Hepatic stellate cell (primary cell): ENCODE results near the gene SLX9.

Experiments
- DNase-seq: peaks from one replicate; pipeline ENCODE4 v3.0.0; 2011; ENCODE audit warnings: low spot score

The SLX9 gene

DNA sequence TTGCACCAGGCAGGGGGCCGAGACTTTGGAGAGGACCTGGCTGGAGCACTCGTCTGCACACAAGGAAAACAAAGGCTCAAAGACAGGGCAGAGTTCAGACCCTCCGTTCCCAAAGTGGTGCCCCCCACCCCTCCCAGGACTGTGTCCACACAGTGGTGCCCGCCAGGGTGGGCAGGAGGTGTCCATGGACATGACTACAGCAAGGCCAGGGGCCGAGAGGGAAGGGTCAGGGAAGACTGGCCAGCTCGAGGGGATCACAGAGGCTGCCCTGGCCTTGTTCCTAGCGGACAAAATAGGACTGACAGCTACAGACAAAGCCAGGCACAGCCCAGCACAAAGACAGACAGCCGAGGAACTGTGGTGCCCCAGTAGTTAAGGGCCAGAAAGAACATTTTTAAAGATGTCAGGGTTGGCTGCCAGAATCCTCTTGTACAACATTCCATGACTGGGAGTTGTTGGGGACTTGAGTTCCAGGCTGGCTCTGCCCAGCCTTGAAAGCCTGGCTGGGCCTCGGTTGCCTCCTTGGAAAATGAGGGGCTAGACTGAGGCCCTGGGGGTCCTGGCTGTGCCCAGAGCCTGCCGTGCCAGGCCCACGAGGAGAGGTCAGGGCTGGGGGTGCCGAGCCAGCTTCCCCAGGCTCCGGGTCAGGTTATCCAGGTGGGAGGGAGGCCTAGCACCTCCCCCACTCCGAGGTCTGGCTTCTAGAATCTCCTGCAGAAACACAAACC lies 63.7 kb downstream of the SLX9 start:
- DNase-seq, result no peak

DNA sequence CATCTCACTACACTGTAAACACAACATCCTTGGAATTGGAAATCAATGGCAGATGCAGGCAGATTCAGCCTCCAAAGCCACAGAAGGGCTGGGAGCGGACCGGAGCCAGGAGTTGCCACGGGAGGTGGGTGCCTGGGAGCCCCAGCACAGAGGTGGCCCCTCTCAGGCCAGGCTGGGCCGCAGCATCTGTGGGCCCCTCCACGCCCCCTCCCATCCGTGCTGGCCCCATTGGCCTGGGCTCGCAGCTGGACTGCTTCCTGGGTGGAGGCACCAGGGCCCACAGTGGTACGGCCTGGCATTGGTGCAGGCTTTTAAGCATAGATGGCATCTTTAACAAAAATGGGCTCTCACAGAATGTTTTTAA lies 64.2 kb downstream of the SLX9 start:
- no peak for DNase-seq

DNA sequence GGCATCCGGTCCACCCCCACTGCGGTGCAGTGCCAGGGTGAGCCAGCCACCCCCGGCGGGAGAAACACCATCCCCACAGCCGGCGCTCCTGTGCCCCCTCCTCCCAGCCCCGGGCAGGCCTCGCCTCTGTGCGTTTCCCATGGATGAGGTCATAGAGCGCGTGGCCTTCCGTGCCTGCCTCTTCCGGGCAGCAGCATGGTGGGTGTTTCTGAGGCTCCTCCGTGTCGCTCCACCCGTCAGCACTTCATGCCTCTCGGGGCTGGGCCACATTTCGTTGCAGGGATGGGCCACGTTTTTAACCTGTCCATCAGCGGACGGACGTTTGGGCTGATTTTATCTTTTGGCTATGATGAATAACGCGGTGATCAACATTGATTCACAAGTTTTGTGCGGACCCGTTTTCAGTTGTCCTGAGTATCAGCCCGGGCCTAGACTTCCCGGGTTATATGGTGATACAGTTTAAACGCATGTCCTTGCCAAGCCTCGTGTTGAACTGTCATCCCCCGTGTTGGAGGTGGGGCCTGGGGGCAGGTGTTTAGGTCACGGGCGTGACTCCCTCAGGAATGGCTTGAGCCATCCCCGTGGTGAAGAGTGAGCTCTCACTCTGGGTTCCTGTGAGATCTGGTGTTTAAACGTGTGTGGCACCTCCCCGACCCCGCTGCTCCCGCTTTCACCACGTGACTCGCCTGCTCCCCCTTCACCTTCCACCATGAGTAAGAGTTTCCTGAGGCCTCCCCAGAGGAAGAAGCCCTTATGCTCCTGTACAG lies 64.8 kb downstream of the SLX9 start:
- no peak for DNase-seq

DNA sequence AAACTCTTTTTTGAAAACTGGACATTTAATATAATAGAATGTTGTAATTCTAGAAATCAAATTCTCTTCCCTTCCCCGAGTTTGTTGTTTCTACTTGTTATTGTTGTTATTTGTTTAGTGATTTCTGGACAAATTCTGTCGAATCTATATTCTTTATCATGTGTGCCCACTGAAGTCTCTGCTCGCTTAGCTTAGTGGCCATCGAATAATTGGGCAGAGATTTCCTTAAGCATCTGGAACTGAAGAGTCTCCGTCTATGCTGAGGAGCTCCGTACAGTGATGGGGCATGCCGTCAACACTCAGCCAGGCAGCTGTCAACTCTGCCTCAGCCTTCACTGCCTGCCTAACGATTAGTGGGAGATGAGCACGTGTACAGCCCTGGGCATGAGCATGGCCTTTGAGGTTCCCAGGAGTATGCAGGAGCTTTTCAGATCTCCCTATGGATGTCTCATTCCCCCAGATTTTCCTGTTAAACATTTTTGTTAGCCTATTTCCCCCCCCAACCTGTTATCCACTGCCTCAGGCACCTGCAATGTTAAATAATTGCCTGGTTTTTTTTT lies 66.8 kb downstream of the SLX9 start:
- DNase-seq, result no peak

DNA sequence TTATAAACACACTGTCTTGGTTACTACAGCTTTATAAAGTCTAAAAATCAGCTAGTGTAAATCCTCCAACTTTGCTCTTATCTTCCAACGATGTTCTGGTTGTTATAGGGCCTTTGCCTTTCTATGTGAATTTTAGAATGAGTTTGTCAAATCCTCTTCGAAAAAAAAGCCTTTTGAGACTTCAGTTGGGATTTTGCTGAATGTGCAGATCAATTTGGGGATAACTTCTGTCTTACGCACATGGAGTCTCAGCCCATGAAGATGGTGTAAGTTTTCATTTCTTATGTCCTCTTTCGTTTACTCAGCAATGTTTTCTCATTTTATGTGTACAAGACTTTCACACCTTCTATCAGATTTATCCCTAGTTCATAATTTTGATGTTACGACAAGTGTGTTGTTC lies 69.8 kb downstream of the SLX9 start:
- no peak for DNase-seq

DNA sequence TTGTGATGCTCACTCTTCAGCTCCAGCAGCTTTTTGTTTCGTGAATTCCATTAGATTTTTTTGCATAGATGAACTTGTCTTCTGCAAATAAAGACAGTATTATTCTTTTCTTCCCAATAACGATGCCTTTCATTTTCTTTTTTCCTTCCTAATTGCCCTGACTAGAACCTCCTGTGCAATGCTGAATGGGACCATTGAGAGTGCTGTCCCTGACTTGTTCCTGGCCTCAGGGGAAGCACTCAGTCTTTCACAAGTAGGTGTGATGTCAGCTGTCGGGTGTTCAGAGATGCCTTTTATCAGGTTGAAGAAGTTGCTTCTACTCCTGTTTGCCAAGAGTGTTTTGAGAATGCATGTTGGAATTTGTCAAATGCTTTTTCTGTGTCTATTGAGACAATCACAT lies 70.3 kb downstream of the SLX9 start:
- no peak for DNase-seq

DNA sequence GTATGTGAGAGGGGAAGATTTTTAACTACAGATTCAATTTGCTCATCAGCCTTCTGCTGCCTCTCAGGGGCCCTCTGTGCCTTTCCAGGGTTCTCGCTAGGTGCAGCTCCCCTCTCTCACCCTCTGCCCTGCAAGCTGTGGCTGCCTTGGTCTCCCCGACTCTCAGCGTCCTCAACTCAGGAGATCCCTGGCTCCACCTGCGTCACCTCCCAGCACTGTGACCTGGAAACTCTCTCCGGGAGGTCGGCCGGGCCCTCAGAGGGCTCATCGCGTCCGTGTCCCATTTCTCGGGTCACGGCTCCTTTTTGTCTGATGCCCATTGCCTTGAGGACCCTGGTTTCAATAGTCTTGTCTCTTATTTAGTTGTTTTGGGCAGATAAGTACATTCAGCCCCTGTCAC lies 71.0 kb downstream of the SLX9 start:
- no peak for DNase-seq

DNA sequence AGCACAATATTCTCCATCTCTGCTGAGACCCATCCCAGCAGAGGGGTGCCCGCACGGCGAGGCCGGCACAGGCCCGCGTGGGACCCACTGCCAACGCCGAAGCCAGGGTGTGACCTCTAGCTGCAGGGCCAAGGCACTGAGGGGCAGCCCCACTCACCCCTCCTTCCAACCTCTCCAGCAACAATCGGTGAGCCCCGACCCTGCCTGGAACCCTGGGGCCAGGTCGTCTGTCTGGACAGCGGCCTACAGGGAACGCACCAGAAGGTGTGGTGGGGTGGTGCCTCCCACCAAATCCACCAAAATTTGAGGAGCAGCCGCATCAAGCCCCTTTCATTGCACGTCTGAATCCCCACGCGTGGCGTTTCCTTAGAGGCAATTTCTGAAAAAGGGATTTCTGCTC lies 71.6 kb downstream of the SLX9 start:
- DNase-seq, result no peak

DNA sequence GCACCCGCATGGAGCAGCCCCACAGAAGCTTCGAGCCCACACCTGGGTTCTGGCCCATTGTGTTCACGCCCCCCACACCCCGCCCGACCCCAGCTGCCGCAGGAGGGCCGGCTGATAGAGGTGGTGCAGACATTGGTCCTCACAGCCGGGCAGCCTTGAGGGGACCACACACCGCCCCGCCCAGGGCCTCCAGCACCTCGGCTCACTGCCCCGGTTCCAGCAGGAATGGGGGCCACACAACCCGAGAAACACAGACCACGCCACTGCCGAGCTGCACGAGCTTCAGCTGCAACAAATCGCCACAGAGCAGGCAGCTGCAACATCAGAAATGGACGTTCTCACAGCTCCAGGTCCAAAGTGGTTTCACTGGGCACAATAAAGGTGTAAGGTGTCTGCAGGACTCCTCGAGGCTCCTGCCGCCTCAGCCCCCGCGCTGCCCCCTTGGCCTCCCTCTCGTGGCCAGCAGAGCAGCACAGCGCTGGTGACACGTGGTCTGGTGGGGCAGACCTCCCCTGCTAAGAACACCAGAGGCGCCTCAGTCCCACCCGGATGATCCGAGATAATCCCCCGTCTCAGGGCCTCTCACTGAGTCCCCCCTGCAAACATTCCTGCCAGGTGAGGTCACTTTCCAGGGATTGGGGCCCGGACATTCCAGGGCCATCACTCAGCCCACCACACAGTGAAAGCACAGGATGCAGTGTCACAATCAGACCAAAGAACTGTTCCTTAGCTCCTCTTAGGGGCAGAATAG lies 72.3 kb downstream of the SLX9 start:
- DNase-seq, result peak; percentile 98

DNA sequence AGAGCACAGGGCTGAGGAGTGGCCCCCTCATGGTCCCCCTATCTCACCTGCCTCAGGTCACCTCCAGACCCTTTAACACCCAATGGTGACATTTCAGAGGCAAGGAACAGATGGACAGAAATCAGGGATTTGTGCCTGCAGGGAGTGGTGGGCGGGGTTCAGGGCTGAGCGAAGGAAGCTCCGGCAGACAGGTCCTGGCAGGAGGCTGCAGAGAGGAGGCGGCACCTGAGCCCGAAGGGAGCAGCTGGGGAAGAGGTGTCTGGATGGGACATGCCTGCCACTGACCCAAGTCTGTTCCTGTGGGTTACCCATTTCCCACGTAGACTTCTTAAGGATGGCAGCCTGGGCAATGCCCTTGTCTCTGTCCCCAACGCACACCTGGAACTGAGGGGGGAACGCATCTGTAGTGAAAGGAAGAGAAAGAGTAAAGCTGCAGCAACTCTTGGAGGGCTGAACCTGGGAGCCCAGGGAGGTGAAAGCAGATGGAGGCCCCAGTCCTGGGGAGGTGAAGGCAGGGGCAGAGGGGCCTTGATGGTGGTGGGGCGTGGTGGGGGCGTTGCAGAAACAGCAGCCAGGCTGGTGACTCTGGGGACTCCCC lies 72.9 kb downstream of the SLX9 start:
- no peak for DNase-seq

DNA sequence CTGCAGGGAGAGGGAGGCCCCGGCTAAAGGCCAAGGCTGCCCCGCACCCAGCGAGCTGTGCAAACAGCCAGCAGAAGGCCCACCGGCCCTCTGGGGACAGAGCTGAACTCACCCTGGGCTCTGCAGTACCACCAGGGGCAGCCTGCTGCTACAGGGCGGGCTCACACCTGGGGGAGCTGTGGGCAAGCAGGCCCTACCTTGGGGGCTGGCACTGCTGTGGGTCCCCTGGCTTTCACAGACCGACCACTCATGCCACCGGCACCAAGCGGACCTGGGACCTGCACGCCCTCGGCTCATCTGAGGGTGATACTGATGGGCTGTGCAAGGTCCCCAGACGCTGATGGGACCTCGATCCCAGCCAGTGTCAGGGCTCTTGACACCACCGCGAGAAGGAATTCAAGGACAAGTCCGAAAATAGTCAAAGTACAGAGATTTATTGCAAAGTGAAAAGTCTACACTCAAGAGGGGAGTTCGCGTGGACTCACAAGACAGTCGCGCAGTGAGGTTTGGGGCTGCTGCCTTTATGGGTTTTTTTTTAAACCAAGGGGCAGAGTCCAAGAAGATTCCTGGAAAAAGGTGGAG lies 73.5 kb downstream of the SLX9 start:
- no peak for DNase-seq

DNA sequence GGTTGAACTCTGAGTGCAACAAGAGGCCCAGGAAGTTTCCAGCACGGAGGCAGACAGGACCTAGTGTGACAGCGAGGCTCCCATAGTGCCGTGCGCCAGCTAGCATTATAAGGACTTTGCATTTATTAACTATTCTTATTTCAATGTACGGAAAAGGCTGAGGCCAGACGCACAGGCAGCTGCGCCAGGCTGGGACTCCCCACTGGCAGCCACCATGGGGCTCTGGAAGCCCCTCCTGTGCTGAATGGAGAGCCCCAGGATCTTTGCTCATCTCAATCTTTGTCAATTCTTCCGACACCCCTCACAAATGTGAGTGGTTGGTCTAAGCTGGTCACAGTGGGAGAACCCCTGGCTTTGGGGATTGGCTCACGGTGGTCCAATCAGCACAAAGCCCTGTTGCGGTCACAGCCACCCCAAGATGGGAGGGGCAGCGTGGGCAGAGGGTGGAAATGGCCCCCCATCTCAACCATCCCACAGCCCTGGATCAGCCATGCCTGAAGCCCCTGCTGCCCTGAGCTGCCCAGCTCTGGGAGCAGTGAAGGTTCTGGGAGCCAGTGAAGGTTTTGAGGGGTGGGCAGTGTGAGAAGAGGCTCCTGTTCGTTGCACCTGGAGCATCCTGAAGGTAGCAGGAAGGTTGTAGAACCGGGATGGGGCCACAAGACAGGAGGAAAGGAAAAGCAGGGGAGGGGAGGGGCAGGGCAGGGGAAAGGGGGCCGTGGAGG lies 75.1 kb downstream of the SLX9 start:
- no peak for DNase-seq

DNA sequence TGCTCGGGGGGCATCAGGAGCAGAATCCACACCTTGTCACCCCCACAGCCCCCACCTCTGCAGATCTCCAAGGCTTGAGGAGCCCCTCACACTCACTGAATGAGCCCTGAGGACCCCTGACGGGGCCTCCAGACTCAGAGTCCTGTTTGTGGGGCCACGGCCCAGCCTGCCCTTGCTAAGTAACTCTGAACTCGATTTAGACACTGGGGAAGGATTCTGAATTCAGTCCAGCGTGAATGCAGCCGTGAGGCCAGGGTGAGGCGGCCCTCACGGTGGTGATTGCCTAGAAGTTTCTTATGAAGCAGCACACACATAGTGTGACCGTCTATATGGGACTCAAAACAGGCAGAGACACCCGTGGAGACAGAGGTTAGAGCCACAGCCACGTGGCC lies 75.6 kb downstream of the SLX9 start:
- no peak for DNase-seq

DNA sequence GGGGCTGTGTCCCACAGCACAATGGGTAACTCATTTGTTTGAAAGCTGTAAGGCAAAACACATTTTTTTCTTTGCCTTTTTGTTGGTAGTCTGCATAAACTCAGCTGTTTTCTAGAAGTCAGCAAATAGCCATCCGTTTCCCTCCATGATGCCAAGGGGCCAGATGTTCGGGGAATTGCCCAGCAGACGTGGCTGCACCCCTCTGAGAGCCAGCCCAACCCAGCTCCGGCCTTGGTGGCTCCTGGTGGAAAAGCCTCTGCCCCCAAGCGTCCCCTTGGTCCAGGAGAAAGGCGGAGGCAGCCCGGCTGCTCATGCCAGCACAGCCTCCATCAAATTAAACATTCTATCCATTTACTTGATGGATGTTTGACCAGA lies 76.2 kb downstream of the SLX9 start:
- no peak for DNase-seq

DNA sequence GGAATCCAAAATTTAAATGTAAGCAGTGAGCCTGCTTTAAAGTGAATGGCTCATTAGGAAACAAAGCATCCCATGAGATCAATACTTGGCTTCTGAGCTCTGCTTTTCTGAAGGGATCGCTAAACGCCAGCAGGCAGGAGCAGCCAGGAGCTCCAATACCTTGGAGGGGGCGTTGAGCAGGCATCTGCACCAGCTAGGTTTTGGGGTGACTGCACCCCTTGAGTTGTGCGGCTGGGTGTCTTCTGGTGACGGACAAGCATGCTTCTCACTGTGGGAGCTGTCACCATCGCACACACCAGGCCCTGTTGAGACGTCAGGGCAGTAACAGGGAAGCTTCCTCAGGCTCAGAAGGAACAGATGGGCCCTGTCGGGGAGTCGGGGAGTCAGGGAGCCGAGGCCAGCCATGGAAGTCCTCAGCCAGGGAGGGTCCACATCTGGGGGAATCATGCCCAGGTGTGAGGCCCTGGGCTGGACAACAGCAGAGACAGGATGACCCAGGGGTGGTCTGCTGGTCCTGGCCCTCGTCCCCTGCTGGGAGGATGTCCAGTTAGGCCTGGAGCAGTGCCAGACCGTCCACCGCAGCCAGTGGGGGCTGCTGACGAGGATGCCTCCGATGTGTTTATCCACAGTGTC lies 76.7 kb downstream of the SLX9 start:
- no peak for DNase-seq

DNA sequence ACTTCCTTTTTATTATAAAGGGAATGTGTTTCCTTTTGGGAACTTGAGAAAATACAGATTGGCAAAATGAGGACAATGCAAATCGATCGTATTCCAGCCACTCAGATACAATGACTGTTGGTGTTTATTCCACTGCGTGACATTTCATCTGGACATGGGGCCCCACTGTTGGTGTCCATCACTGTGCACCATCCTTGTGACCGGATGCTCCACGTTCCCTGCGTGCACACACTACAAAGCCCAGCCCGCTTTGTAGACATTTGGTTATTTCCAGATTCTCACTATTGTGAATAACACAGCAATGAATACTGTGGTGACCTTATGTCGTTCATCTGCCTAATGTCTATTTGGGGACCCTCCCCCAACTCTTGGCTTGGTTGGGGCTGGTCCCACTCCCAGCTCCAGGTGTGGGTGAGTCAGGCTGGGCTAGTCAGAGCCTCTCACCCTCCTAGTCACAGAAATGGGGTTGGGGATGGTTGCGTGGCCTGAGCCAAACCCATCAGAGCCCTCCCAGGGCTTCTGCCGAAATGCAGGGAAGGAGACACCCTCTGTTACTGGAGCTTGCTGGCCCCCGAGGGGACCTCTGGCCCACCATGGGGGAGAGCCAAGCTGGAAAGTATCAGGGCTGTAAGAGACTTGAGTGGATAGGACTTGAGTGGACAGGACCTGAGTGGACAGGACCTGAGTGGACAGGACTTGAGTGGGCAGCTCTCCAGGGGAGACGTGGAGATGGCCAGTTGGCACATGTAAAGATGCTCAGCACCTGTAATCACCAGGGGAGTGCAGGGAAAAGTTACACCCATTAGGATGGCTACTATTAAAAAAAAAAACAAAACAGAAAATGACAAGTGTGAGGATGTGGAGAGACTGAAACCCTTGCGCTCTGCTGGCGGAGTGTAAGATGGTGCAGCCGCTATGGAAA lies 77.5 kb downstream of the SLX9 start:
- no peak for DNase-seq

DNA sequence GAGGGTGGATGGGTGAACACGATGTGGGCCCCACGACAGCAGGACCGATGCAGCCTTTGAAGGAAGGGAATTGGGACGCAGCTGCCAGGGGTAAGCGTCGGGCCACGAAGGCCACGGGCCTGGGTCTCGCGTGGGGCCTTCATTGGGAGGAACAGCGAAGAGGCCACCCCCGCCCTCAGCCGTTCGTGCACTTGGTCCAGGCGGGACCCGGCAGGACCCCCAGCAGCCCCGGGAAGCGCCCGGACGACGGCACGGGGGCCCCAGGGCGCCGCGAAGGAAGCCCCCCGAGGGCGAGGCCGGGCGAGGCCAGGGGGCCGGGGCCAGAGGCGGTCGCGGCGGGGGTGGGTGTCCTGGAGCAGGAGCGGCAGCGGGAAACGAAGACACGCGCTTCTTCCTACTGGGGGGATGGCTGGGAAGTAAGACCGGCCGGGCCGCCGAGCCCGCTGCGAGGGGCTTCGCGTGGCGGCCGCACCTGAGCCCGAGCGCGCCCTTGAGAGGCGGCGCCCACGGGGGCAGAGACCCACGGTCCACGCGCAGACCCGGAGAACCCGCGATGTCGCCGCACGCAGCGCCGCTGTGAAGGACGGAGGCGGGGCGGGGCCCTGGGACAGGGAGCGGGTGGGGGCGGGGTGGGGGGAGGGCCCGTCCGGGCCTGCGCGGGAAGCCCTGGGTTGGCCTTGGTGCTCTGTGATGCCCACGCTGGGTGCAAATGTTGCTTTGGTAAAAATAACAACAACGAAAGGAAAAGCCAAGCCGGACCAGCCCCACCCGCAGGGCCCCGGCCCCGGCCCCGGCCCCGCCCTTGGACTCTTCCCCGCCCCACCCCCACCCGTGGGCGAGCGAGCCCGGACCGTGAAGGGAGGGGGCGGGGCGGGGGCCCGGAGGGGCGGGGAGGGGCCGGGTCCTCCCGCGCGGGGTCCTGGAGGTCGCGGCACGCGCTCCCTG lies 78.6 kb downstream of the SLX9 start:
- peak; percentile 66 for DNase-seq

DNA sequence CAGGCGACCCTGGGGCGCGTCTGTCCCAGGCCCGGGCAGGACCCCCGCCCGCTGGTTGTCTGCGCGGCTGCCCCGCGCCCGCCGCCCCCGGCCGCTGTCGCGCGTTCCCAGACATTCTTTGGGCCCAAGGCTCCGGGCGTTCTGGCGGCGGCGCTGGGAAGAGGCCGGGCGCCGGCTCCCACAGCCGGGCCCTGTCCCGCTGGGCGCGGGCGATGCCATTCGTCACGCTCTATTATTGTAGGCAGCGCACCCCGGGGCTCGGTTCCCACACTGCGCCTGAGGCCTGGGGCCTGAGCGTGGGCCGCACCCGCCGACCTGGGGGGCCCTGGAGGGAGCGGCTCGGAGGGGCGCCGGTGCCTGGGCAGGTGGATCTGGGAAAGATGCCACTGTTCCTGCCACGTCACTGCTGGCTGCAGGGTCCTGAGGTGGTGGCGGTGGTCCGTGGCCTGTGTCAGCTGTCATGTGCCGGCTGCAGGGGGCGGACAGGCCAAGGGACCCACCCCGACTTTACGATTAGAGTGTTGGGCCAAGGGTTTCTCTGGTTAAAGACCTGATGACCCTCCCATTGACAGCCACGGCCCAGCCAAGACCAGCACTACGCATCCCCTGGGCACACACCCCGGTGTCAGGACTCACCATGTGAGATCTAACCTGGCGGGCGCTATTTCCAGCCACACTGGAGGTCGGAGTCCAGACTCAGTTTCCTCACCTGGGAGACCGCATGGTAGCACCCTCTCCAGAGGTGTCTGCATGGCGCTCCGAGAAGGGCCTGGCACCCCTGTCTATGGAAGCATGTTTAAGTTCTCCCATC lies 79.5 kb downstream of the SLX9 start:
- peak; percentile 64 for DNase-seq
